Neural cell (in vitro differentiated cells): ENCODE measurements around the gene MPPED2.

ENCODE experiments used
- CTCF ChIP-seq: fragments of 450-650 bp; IDR thresholded peaks from 2 replicates; pipeline ENCODE4 v1.5.1; 2014; ENCODE audit warnings: antibody characterized with exemption, mild to moderate bottlenecking, moderate library complexity; ENCODE audit not compliant: poor library complexity, severe bottlenecking
- EZH2 ChIP-seq: fragments of 200-600, 300-800 bp; shearing (Covaris generic), sonication (generic); IDR thresholded peaks from 2 replicates; pipeline ENCODE4 v1.6.1; 2014; ENCODE audit warnings: antibody characterized with exemption, low read length, borderline replicate concordance, mild to moderate bottlenecking; ENCODE audit not compliant: insufficient read depth, poor library complexity, severe bottlenecking
- MXI1 ChIP-seq: fragments of 450-650 bp; conservative IDR thresholded peaks from 2 replicates; pipeline ENCODE4 v1.6.1; 2014; ENCODE audit warnings: antibody characterized with exemption, mild to moderate bottlenecking; ENCODE audit not compliant: poor library complexity, severe bottlenecking
- POLR2AphosphoS5 ChIP-seq: IDR thresholded peaks from 2 replicates; pipeline ENCODE4 v1.6.1; 2012
- SMC3 ChIP-seq: fragments of 450-650 bp; conservative IDR thresholded peaks from 2 replicates; pipeline ENCODE4 v1.6.1; 2014; ENCODE audit warnings: antibody characterized with exemption, mild to moderate bottlenecking, moderate library complexity; ENCODE audit not compliant: poor library complexity
- TAF1 ChIP-seq: IDR thresholded peaks from 2 replicates; pipeline ENCODE4 v1.6.1; 2012; ENCODE audit warnings: low read depth

- TF ChIP-seq MXI1, result no peak
- no peak for TF ChIP-seq CTCF
- TF ChIP-seq TAF1, result no peak
- no peak for TF ChIP-seq EZH2
- no peak for TF ChIP-seq POLR2AphosphoS5
- TF ChIP-seq SMC3, result no peak
Measured at GRCh38 chr11:30521297-30522071, 64.7 kb downstream of the MPPED2 start.
